HG02623 (cell line): Measurements from ENCODE around the gene HOXA1.

ENCODE experiments used
- ATAC-seq: cut with Tn5 transposase; IDR thresholded peaks from one replicate; pipeline ENCODE4 v1.9.1; 2021; ENCODE audit warnings: moderate library complexity; ENCODE audit not compliant: unreplicated experiment

The HOXA1 gene

GRCh38 chr7:27132214-27132613, 36.4 kb upstream of the HOXA1 start:
- no peak for ATAC-seq

GRCh38 chr7:27131390-27131819, 35.6 kb upstream of the HOXA1 start:
- no peak for ATAC-seq

GRCh38 chr7:27130540-27131389, 35.0 kb upstream of the HOXA1 start, which contains the start of gene HOXA4:
Gene HOXA4 (minus strand): TSS chr7:27130757. CDS start chr7:27130733, 24 bp downstream.
- no peak for ATAC-seq

- ATAC-seq, result no peak
Observed at GRCh38 chr7:27129729-27130539, 34.1 kb upstream of the HOXA1 start.

- ATAC-seq, result no peak
Observed at GRCh38 chr7:27128776-27129728, 33.3 kb upstream of the HOXA1 start.

GRCh38 chr7:27128034-27128433, 32.2 kb upstream of the HOXA1 start:
- ATAC-seq, result no peak

GRCh38 chr7:27126596-27127327, 31.0 kb upstream of the HOXA1 start:
- no peak for ATAC-seq

- no peak for ATAC-seq
Observed at GRCh38 chr7:27125986-27126394, 30.2 kb upstream of the HOXA1 start.

- no peak for ATAC-seq
Observed at GRCh38 chr7:27124902-27125689, 29.3 kb upstream of the HOXA1 start.

- no peak for ATAC-seq
Observed at GRCh38 chr7:27124096-27124901, 28.5 kb upstream of the HOXA1 start.

- ATAC-seq, result no peak
Observed at GRCh38 chr7:27123477-27124053, 27.8 kb upstream of the HOXA1 start.

- no peak for ATAC-seq
Observed at GRCh38 chr7:27123007-27123476, 27.2 kb upstream of the HOXA1 start.

GRCh38 chr7:27122077-27122910, 26.5 kb upstream of the HOXA1 start:
- no peak for ATAC-seq

- ATAC-seq, result no peak
Observed at GRCh38 chr7:27121684-27122076, 25.9 kb upstream of the HOXA1 start.

- ATAC-seq, result no peak
Observed at GRCh38 chr7:27119412-27119911, 23.7 kb upstream of the HOXA1 start.

- ATAC-seq, result no peak
Observed at GRCh38 chr7:27118580-27118979, 22.8 kb upstream of the HOXA1 start.
